GM10266 (cell line): Measurements from ENCODE around the gene LSP1.
A peak's percentile ranks its signal among the peaks of the same experiment; 100 is the strongest.

ENCODE experiments used
- DNase-seq: peaks from one replicate; pipeline ENCODE4 v3.0.0; 2012; ENCODE audit errors: extremely low spot score
- CTCF ChIP-seq: IDR thresholded peaks from 2 replicates; pipeline ENCODE4 v1.5.1; 2012; ENCODE audit warnings: mild to moderate bottlenecking, low read depth; ENCODE audit not compliant: control insufficient read depth, insufficient read depth; ENCODE audit errors: missing control alignments

Gene LSP1

GRCh38 chr11:1839204-1839923 lies 13.5 kb upstream of the LSP1 start:
- TF ChIP-seq CTCF, result no peak
- DNase-seq, result no peak

- peak; percentile 82 for DNase-seq
- TF ChIP-seq CTCF, result no peak
These were observed 12.7 kb upstream of the LSP1 start for GRCh38 chr11:1839924-1840779.

GRCh38 chr11:1840780-1841480 lies 12.0 kb upstream of the LSP1 start:
- TF ChIP-seq CTCF, result no peak
- DNase-seq, result no peak

DNA sequence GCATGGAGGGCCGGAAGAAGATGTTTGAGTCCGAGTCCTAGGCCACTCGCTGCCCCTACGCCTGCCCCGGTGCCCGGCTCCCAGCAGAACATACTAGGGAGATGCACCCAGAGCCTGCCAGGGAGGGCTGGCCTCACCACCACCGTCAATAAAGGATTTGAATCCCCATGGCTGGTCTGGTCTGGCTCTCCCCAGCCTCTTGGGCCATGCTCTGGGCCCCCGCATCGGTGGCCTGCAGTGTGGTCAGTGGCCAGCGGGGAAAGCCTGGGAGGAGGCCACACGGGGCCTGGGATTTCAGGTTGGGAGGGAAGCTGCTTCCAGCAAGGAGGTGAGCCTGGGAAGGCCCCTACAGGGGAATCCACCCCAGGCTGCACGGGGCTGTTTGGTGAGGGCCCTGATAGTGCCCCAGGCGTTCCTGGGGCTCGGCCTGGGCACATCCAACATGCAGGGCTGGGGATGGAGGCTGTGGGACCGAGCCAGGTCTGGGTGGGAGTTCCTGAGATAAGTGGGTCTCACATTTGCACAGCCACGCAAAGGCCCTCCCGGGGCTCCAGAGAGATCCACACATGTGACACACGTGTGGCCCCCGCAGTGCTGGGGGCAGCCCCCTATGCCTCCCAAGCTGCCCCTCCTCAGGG lies 11.3 kb upstream of the LSP1 start:
- no peak for TF ChIP-seq CTCF
- no peak for DNase-seq

DNA sequence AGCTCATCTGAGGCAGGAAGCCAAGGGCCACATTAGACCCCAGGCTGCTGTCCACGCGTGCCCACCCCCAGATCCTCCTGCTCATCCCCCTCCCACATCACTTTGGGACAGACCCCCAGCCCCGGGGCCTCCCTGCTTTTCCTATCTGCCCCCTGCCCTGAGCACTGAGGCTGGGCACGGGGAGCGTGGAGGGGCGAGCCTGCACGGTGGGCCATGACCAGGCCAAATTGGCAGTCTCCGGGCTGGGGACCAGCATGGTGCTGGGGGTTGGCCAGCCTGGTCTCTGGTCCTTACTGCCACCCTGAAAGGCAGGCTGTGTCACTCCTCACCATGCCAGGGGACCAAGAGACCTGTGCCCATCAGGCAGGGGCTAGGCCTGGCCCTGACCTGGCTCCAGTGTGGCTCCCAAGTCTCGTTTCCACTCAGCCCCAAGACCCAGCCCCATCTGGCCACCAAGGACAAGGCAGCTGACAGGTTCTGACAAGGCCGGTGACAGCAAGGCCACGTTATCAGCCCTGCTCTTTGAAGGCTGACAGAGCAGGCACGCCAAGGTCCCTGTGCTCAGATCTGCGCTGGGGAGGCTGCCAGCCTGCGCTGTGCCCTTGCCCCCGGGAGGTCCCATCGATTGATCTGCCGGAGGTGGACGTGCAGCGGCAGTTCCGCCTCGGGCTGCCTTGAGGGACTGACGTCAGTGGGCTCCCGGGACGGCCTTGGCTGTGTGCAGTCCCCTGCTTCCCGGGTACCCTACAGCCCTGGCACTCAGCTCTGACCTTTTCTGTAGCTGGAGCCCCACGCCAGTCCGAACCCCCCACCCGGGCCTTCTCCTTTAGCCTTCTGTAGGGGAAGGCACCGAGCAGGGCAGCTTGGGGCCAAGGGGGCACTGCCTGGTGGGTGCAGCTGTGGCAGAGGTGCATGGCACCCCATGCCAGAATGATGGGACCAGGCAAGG lies 10.5 kb upstream of the LSP1 start:
- no peak for TF ChIP-seq CTCF
- DNase-seq, result no peak

GRCh38 chr11:1843098-1843473 lies 9.8 kb upstream of the LSP1 start:
- TF ChIP-seq CTCF, result no peak
- DNase-seq, result no peak
